Measurements from ENCODE around the gene PKIB.

DNA sequence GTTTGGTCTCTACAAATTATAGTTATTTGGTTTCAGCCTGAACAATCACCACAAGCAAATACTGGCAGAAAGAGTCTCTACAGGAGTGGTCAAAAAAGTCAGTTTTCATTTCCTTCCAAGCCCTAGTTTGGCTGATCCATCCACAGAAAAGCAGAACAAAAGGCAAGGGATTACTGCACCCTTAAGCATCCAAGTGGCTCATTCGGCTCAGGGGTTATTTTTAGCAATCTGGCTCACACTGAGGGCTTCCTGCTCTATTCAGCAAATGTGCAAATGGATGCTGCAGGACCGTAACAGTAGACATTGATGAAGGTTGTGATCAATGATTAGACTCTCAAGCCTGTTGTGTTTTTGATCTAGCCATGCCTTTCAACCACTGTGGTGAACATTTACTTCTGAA is 107.1 kb downstream of the PKIB start:
- TF ChIP-seq YY1 (IDR thresholded peaks at IDR 0.05; ENCODE audit: low read depth): no peak
- no peak for TF ChIP-seq MAX (IDR thresholded peaks at IDR 0.05)
- TF ChIP-seq EP300 (IDR thresholded peaks at IDR 0.05; ENCODE audit: borderline replicate concordance): no peak
- TF ChIP-seq EGR1 (IDR thresholded peaks at IDR 0.05): no peak
- TF ChIP-seq CREB1 (IDR thresholded peaks at IDR 0.05; ENCODE audit: low read depth): no peak
- no peak for TF ChIP-seq RAD21 (IDR thresholded peaks at IDR 0.05; ENCODE audit: low read depth)
- TF ChIP-seq, protein P1, sequence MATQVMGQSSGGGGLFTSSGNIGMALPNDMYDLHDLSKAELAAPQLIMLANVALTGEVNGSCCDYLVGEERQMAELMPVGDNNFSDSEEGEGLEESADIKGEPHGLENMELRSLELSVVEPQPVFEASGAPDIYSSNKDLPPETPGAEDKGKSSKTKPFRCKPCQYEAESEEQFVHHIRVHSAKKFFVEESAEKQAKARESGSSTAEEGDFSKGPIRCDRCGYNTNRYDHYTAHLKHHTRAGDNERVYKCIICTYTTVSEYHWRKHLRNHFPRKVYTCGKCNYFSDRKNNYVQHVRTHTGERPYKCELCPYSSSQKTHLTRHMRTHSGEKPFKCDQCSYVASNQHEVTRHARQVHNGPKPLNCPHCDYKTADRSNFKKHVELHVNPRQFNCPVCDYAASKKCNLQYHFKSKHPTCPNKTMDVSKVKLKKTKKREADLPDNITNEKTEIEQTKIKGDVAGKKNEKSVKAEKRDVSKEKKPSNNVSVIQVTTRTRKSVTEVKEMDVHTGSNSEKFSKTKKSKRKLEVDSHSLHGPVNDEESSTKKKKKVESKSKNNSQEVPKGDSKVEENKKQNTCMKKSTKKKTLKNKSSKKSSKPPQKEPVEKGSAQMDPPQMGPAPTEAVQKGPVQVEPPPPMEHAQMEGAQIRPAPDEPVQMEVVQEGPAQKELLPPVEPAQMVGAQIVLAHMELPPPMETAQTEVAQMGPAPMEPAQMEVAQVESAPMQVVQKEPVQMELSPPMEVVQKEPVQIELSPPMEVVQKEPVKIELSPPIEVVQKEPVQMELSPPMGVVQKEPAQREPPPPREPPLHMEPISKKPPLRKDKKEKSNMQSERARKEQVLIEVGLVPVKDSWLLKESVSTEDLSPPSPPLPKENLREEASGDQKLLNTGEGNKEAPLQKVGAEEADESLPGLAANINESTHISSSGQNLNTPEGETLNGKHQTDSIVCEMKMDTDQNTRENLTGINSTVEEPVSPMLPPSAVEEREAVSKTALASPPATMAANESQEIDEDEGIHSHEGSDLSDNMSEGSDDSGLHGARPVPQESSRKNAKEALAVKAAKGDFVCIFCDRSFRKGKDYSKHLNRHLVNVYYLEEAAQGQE (IDR thresholded peaks at IDR 0.05; ENCODE audit: low read depth): no peak
- no peak for TF ChIP-seq NFIC (IDR thresholded peaks at IDR 0.05)
- no peak for TF ChIP-seq FOXM1 (IDR thresholded peaks at IDR 0.05; ENCODE audit: borderline replicate concordance, low read depth)

Data from Ishikawa (cell line).